WERI-Rb-1 (cell line): ENCODE data around the gene CIART.
"Not testable (repeated sequence)": the region's sequence is repeated elsewhere in the genome, so short reads cannot be mapped to it uniquely, and the experiment has no call there.

Experiments
- DNase-seq: peaks from one replicate; pipeline ENCODE4 v3.0.0-alpha.2; 2020
- H3K27ac ChIP-seq: fragments of 250-450 bp; sonication (Bioruptor Pico); 2 replicates; pipeline ENCODE4 v1.5.1; 2020; ENCODE audit warnings: mild to moderate bottlenecking, moderate library complexity
- H3K27me3 ChIP-seq: fragments of 250-450 bp; sonication (Bioruptor Pico); 2 replicates; pipeline ENCODE4 v1.5.1; 2021; ENCODE audit warnings: mild to moderate bottlenecking, low read depth, moderate library complexity; ENCODE audit not compliant: insufficient read depth, severe bottlenecking
- H3K36me3 ChIP-seq: fragments of 250-450 bp; sonication (Bioruptor Pico); 2 replicates; pipeline ENCODE4 v1.5.1; 2020; ENCODE audit warnings: mild to moderate bottlenecking, moderate library complexity
- H3K4me3 ChIP-seq: 2 replicates; pipeline ENCODE4 v1.5.1; 2011; ENCODE audit warnings: low read depth, mild to moderate bottlenecking, control low read depth, low read length
- H3K9me3 ChIP-seq: fragments of 250-450 bp; sonication (Bioruptor Pico); 2 replicates; pipeline ENCODE4 v1.5.1; 2021; ENCODE audit warnings: mild to moderate bottlenecking, moderate library complexity; ENCODE audit not compliant: severe bottlenecking
- TF ChIP-seq, protein P1 (sequence below): IDR thresholded peaks from 2 replicates; pipeline ENCODE4 v1.5.1; 2011; ENCODE audit warnings: low read depth, mild to moderate bottlenecking, control low read depth, inconsistent platforms, low read length

CIART gene

DNA sequence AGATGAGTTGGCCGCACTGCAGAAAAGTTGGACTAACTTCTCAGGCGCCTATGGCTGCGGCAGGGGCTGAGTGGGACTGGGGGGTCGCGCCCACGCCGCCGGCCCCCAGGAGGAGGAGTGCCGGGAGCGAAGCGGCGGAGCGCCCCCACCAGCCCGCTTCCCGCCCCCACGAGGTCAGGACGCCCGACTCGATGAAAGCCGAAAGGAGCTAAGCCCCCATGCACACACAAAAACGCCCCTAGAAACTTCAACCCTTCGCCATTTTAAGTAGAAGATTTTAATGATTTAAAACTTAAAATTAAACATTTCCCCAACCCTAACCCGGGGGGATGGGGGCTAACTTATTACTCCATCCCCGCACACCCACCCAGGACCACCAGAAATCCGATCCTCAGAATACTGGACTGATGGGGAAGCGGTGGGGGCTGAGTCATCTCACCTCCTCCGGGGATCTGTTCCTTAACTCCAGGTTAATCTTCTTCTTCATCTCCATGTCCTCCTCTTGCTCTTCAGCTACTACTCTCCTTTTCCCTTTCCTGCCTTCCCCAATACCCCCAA lies 47.0 kb upstream of the CIART start:
- no peaks in the 10 kb centered on the region for H3K9me3 ChIP-seq
- DNase-seq = peak; percentile 46
- H3K4me3 ChIP-seq = peak overlapping the region; percentile 98
- H3K27ac ChIP-seq = peak overlapping the region; percentile 95
- H3K36me3 ChIP-seq = peaks cover 23% of the 10 kb centered on the region
- no peaks in the 10 kb centered on the region for H3K27me3 ChIP-seq
- TF ChIP-seq, protein P1, sequence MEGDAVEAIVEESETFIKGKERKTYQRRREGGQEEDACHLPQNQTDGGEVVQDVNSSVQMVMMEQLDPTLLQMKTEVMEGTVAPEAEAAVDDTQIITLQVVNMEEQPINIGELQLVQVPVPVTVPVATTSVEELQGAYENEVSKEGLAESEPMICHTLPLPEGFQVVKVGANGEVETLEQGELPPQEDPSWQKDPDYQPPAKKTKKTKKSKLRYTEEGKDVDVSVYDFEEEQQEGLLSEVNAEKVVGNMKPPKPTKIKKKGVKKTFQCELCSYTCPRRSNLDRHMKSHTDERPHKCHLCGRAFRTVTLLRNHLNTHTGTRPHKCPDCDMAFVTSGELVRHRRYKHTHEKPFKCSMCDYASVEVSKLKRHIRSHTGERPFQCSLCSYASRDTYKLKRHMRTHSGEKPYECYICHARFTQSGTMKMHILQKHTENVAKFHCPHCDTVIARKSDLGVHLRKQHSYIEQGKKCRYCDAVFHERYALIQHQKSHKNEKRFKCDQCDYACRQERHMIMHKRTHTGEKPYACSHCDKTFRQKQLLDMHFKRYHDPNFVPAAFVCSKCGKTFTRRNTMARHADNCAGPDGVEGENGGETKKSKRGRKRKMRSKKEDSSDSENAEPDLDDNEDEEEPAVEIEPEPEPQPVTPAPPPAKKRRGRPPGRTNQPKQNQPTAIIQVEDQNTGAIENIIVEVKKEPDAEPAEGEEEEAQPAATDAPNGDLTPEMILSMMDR = 0 out of 2 replicates have a peak, but pooled peaks have one; percentile 17

GRCh38 chr1:150235852-150236613 lies 46.3 kb upstream of the CIART start, which contains the start of gene ANP32E:
ANP32E (minus strand) TSS chr1:150236112; CDS start chr1:150235786, 326 bp downstream.
- Histone ChIP-seq H3K36me3 (peaks cover 16% of the 10 kb centered on the region), H3K27ac (peak within 1 kb of the TSS; percentile 95), H3K27me3 (no peaks in the 10 kb centered on the region), H3K9me3 (no peaks in the 10 kb centered on the region), H3K4me3 (peak within 1 kb of the TSS; percentile 98)
- TF ChIP-seq, protein P1 = no peak
- peak; percentile 99 for DNase-seq

DNA sequence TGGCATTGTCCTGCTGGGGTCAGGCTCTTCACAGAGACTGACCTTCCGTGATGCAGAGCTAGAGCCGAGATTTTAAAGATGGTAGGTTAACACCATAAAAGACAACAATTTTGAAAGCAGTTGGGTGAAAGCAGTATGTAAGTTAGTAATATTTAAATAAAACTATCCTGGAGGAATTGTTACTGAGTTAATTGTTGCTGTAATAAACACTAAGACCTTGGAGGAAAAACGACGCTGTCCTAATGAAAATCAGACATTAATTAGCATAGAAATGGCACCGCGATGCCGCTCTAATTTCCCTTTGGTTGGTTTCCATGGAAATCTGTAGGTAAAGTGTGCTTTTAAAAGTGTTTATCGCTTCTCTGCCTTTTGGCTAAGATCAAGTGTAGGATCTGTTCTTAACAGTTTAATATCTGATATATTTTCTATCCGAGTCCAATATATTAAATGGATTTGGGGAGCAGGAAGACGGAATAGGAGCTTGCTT lies 45.7 kb upstream of the CIART start:
- Histone ChIP-seq H3K9me3 (no peaks in the 10 kb centered on the region), H3K36me3 (peaks cover 10% of the 10 kb centered on the region), H3K27me3 (no peaks in the 10 kb centered on the region), H3K4me3 (peak overlapping the region; percentile 98), H3K27ac (peak overlapping the region; percentile 95)
- no peak for DNase-seq
- TF ChIP-seq, protein P1 = peak; percentile 41; the same call in 1 of the 2 replicates

DNA sequence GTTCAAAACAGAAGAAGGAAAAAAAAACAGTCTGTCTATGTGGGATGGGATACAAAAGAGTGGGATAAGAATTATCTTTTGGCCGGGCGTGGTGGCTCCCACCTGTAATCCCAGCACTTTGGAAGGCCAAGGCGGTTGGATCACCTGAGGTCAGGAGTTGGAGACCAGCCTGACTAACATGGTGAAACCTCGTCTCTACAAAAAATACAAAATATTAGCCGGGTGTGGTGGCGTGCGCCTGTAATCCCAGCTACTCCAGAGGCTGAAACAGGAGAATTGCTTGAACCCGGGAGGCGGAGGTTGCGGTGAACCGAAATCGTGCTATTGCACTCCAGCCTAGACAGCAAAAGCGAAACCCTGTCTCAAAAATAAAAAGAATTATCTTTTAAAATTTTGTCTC lies 45.2 kb upstream of the CIART start:
- not testable (repeated sequence) for H3K4me3 ChIP-seq, H3K36me3 ChIP-seq, H3K27me3 ChIP-seq, H3K9me3 ChIP-seq
- peak overlapping the region; percentile 95 for H3K27ac ChIP-seq
- DNase-seq = peak; percentile 16

- H3K27me3 ChIP-seq = no peaks in the 10 kb centered on the region
- no peaks in the 10 kb centered on the region for H3K9me3 ChIP-seq
- TF ChIP-seq, protein P1 = no peak
- no peak overlapping the region for H3K4me3 ChIP-seq
- DNase-seq = peak; percentile 35
- H3K27ac ChIP-seq = no peak overlapping the region
- peaks cover 7% of the 10 kb centered on the region for H3K36me3 ChIP-seq
These were observed 44.6 kb upstream of the CIART start for GRCh38 chr1:150237746-150238145.

- TF ChIP-seq, protein P1 = no peak
- no peaks in the 10 kb centered on the region for H3K36me3 ChIP-seq
- no peaks in the 10 kb centered on the region for H3K27me3 ChIP-seq
- H3K4me3 ChIP-seq = no peak overlapping the region
- H3K27ac ChIP-seq = no peak overlapping the region
- peak; percentile 6 for DNase-seq
- no peaks in the 10 kb centered on the region for H3K9me3 ChIP-seq
These were observed 39.4 kb upstream of the CIART start for GRCh38 chr1:150243003-150243402.
